ENCODE measurements around the gene ACSF2. TPM values are rescaled to one million over a fixed set of nuclear protein-coding genes. Genes with fewer than 3 reads are reported as not detected.

Gene ACSF2
- total RNA-seq, 1 experiment from 2014 or later: 17.2 TPM

DNA sequence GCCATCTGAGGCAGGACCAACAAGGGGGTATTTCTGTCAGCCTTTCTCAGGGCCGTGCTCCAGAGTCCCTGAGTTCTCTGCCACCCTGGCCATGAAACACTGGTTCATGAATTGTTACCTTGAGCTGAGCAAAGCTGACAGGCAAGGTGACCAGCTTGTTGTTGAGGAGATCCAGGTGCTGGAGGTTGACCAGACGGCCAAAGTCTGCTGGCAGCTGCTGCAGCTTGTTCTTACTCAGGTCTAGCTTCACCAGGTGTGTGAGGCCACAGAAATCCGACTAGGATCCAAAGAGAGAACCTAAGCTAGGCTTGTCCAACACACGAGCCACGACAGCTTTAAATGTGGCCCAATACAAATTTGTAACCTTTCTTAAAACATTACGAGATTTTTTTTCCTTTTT lies 33.4 kb upstream of the ACSF2 start:
- DNase-seq (ENCODE audit: low read depth, low spot score): no peak
- no peak overlapping the region for H3K27ac ChIP-seq (ENCODE audit: low read length)
- TF ChIP-seq POLR2AphosphoS5 (IDR thresholded peaks at IDR 0.05; ENCODE audit: low read depth, low read length): no peak
- TF ChIP-seq SIN3A (IDR thresholded peaks at IDR 0.05; ENCODE audit: borderline replicate concordance, insufficient read depth, low read depth, low read length): no peak
- TF ChIP-seq REST (IDR thresholded peaks at IDR 0.05; ENCODE audit: insufficient read depth in 1 of 2, low read depth in 2 of 2, low read length in 1 of 2): no peak
- TF ChIP-seq, protein P1, sequence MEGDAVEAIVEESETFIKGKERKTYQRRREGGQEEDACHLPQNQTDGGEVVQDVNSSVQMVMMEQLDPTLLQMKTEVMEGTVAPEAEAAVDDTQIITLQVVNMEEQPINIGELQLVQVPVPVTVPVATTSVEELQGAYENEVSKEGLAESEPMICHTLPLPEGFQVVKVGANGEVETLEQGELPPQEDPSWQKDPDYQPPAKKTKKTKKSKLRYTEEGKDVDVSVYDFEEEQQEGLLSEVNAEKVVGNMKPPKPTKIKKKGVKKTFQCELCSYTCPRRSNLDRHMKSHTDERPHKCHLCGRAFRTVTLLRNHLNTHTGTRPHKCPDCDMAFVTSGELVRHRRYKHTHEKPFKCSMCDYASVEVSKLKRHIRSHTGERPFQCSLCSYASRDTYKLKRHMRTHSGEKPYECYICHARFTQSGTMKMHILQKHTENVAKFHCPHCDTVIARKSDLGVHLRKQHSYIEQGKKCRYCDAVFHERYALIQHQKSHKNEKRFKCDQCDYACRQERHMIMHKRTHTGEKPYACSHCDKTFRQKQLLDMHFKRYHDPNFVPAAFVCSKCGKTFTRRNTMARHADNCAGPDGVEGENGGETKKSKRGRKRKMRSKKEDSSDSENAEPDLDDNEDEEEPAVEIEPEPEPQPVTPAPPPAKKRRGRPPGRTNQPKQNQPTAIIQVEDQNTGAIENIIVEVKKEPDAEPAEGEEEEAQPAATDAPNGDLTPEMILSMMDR (IDR thresholded peaks at IDR 0.05): no peak
- TF ChIP-seq TCF7L2 (IDR thresholded peaks at IDR 0.05; ENCODE audit: low read depth, low read length): no peak
- no TSS peak for BruUV-seq (replicated peaks)
- ChIA-PET CTCF (no interaction called here), POLR2A (interaction anchor here (1.6 kb wide), 1 partner anchor 11 kb away, joined by 4 read pairs; no protein-coding TSS in a partner anchor)
- no peak for ATAC-seq
- intact Hi-C loops (cut with micrococcal nuclease; ENCODE audit: unreplicated experiment) (no loop called here), in situ Hi-C loops (cut with HindIII; ENCODE audit: low pct_unique_long_range_greater_than_20kb, low sequenced_read_pairs) (no loop called here)
- no peaks in the 10 kb centered on the region for H3K27me3 ChIP-seq (ENCODE audit: control insufficient read depth, insufficient read depth, low read length)
- peaks cover 11% of the 10 kb centered on the region; the same call in 1 of the 2 replicates for H3K4me1 ChIP-seq (ENCODE audit: control insufficient read depth, insufficient read depth, low read length)
- no peaks in the 10 kb centered on the region for H3K9me3 ChIP-seq (ENCODE audit: control insufficient read depth, insufficient read depth, low read depth, low read length)
- H3K36me3 ChIP-seq (ENCODE audit: control insufficient read depth, insufficient read depth, low read length): peaks cover 66% of the 10 kb centered on the region
- no peak overlapping the region for H3K4me3 ChIP-seq (ENCODE audit: low read depth in 2 of 2, low read length in 2 of 2)

- ChIA-PET CTCF (no interaction called here), POLR2A (no interaction called here)
- H3K9me3 ChIP-seq (ENCODE audit: control insufficient read depth, insufficient read depth, low read depth, low read length): no peaks in the 10 kb centered on the region
- H3K4me3 ChIP-seq (ENCODE audit: low read depth in 2 of 2, low read length in 2 of 2): no peak overlapping the region
- no TSS peak for BruUV-seq (replicated peaks)
- intact Hi-C loops (cut with micrococcal nuclease; ENCODE audit: unreplicated experiment): no loop called here
- H3K27ac ChIP-seq (ENCODE audit: low read length): no peak overlapping the region
- in situ Hi-C loops (cut with HindIII; ENCODE audit: low pct_unique_long_range_greater_than_20kb, low sequenced_read_pairs): no loop called here
- H3K36me3 ChIP-seq (ENCODE audit: control insufficient read depth, insufficient read depth, low read length): peaks cover 62% of the 10 kb centered on the region
- H3K27me3 ChIP-seq (ENCODE audit: control insufficient read depth, insufficient read depth, low read length): no peaks in the 10 kb centered on the region
- H3K4me1 ChIP-seq (ENCODE audit: control insufficient read depth, insufficient read depth, low read length): peaks cover 14% of the 10 kb centered on the region; the same call in 1 of the 2 replicates
- DNase-seq (ENCODE audit: low read depth, low spot score) (no peak), ATAC-seq (no peak)
- TF ChIP-seq SIN3A (IDR thresholded peaks at IDR 0.05; ENCODE audit: borderline replicate concordance, insufficient read depth, low read depth, low read length) (no peak), TCF7L2 (IDR thresholded peaks at IDR 0.05; ENCODE audit: low read depth, low read length) (no peak), POLR2AphosphoS5 (IDR thresholded peaks at IDR 0.05; ENCODE audit: low read depth, low read length) (no peak), REST (IDR thresholded peaks at IDR 0.05; ENCODE audit: insufficient read depth in 1 of 2, low read depth in 2 of 2, low read length in 1 of 2) (no peak)
- TF ChIP-seq, protein P1 (IDR thresholded peaks at IDR 0.05): no peak
Observed at GRCh38 chr17:50393700-50394099, 32.3 kb upstream of the ACSF2 start.

All from Panc1 (cell line).